ENCODE data around the gene CRIP2. TPM values are rescaled to one million over a fixed set of nuclear protein-coding genes. Genes with fewer than 3 reads are reported as not detected.

Gene CRIP2
- total and polyA plus RNA-seq, 2 of the 13 experiments (the other 11 are each of a cell fraction or from before 2014, with no cell fraction given) = 31.6 to 37.9 TPM

GRCh38 chr14:105471297-105471821, 3.3 kb upstream of the CRIP2 start:
- ChIA-PET CTCF (ENCODE audit: low intra/inter-chr PET ratio, low total read pairs) (no interaction called here), POLR2A (interaction anchor here (1.0 kb wide), 1 partner anchor 15 kb away, joined by 3 read pairs; no protein-coding TSS in a partner anchor)
- FAIRE-seq (no peak), ATAC-seq (peak; percentile 29), DNase-seq (ENCODE audit: low spot score) (no peak)
- 0 out of 2 replicates have a peak, but pooled peaks cover 2% of the 10 kb centered on the region for H4K20me1 ChIP-seq (ENCODE audit: insufficient read depth, low read length)
- peaks cover 21% of the 10 kb centered on the region for H3K4me1 ChIP-seq (ENCODE audit: insufficient read depth, low read length)
- no peak overlapping the region for H3K4me3 ChIP-seq (replicated peaks in 1 of 3; ENCODE audit: insufficient read depth in 1 of 3, low read depth in 2 of 3, low read length in 3 of 3)
- H3K27ac ChIP-seq (ENCODE audit: extremely low read length, insufficient read depth, low read length) = no peak overlapping the region
- H3K4me2 ChIP-seq (ENCODE audit: low read depth, low read length) = no peak overlapping the region
- in situ Hi-C loops (cut with HindIII; ENCODE audit: extremely low pct_ligation_motif_present, low pct_unique_long_range_greater_than_20kb) = no loop called here
- H3K36me3 ChIP-seq (replicated peaks in 1 of 2; ENCODE audit: control insufficient read depth in 1 of 2, insufficient read depth in 2 of 2, low read length in 2 of 2) = peaks cover 6 to 8% of the 10 kb centered on the region in 2 experiments; a peak in 1 of 5 replicates
- H2AFZ ChIP-seq (ENCODE audit: low read length) = no peak overlapping the region
- H3K9ac ChIP-seq (ENCODE audit: insufficient read depth, low read depth, low read length) = no peak overlapping the region
- no peak for TF ChIP-seq NFE2L2 (IDR thresholded peaks at IDR 0.05; ENCODE audit: low read length)
- TF ChIP-seq SIN3A (IDR thresholded peaks at IDR 0.05; ENCODE audit: borderline replicate concordance, low read depth, low read length) = no peak
- TF ChIP-seq ZNF512 (CRISPR knock-in tag; IDR thresholded peaks at IDR 0.05) = no peak
- no peak for TF ChIP-seq CTCF (CRISPR knock-in tag; IDR thresholded peaks at IDR 0.05)
- TF ChIP-seq RAD21 (CRISPR knock-in tag; IDR thresholded peaks at IDR 0.05) = 0 out of 2 replicates have a peak, but pooled peaks have one; percentile 32
- no peak for TF ChIP-seq CBX1 (IDR thresholded peaks at IDR 0.05; ENCODE audit: low read depth)
- TF ChIP-seq PRMT3 (CRISPR knock-in tag; IDR thresholded peaks at IDR 0.05; ENCODE audit: borderline replicate concordance, low read depth) = no peak
- TF ChIP-seq AFF4 (CRISPR knock-in tag; IDR thresholded peaks at IDR 0.05) = no peak
- 80% methylated on average over 1 of the region's 19 CpGs for WGBS (ENCODE audit: low lambda C conversion rate)
- peaks cover 0 to 4% of the 10 kb centered on the region in 2 experiments; a peak in 2 of 5 replicates for H3K27me3 ChIP-seq (ENCODE audit: control insufficient read depth in 1 of 2, insufficient read depth in 2 of 2, low read length in 2 of 2)
- no peaks in the 10 kb centered on the region for H3K9me3 ChIP-seq (ENCODE audit: low read length)
- no peaks in the 10 kb centered on the region for H3K79me2 ChIP-seq (ENCODE audit: insufficient read depth, low read length)
- no TSS peak for BruUV-seq (replicated peaks)
- intact Hi-C loops (cut with micrococcal nuclease; ENCODE audit: unreplicated experiment) = no loop called here

Data from HepG2 (cell line).